Activated T-helper 17 cell treated with anti-CD3 and anti-CD28 coated beads, Interleukin-2, amount 50 U/mL, for 72 hours (primary cell): ENCODE results near the gene CHN2. TPM values are rescaled to one million over a fixed set of nuclear protein-coding genes. Genes with fewer than 3 reads are reported as not detected.
"Not testable (repeated sequence)": the region's sequence is repeated elsewhere in the genome, so short reads cannot be mapped to it uniquely, and the experiment has no call there.

ENCODE experiments used
- ATAC-seq: fragments of 150-1000 bp; cut with Tn5 transposase; replicated peaks from 2 replicates; pipeline ENCODE4 v1.10.0; 2021; ENCODE audit warnings: mild to moderate bottlenecking, moderate library complexity
- H3K27ac Mint-ChIP-seq: one replicate; pipeline ENCODE4 v1.8.0; 2022; ENCODE audit warnings: mixed read lengths
- H3K27me3 Mint-ChIP-seq: one replicate; pipeline ENCODE4 v1.8.0; 2022; ENCODE audit warnings: mixed read lengths
- H3K36me3 Mint-ChIP-seq: one replicate; pipeline ENCODE4 v1.8.0; 2022; ENCODE audit warnings: low read depth, mild to moderate bottlenecking, mixed read lengths
- H3K4me1 Mint-ChIP-seq: one replicate; pipeline ENCODE4 v1.8.0; 2022; ENCODE audit warnings: mixed read lengths
- H3K4me3 Mint-ChIP-seq: one replicate; pipeline ENCODE4 v1.8.0; 2022; ENCODE audit warnings: mild to moderate bottlenecking, mixed read lengths
- H3K9me3 Mint-ChIP-seq: one replicate; pipeline ENCODE4 v1.8.0; 2022; ENCODE audit warnings: mixed read lengths
- total RNA-seq, 2 donors: library from RNA; stranded (reverse); gene quantifications; one replicate each; pipeline ENCODE4 v1.2.3, GENCODE V29; 2022

The CHN2 gene
- total RNA-seq, 2 donors from 2014 or later: 0.85 TPM; not detected in 1

GRCh38 chr7:29518616-29519015 is 324.0 kb downstream of the CHN2 start:
- Mint-ChIP-seq H3K4me3 (no peak overlapping the region), H3K36me3 (no peaks in the 10 kb centered on the region), H3K9me3 (no peaks in the 10 kb centered on the region), H3K27ac (no peak overlapping the region), H3K27me3 (no peaks in the 10 kb centered on the region), H3K4me1 (no peaks in the 10 kb centered on the region)
- ATAC-seq: no peak

GRCh38 chr7:29523728-29524127 is 329.2 kb downstream of the CHN2 start:
- ATAC-seq: no peak
- H3K36me3 Mint-ChIP-seq: no peaks in the 10 kb centered on the region
- no peak overlapping the region for H3K4me3 Mint-ChIP-seq
- no peak overlapping the region for H3K27ac Mint-ChIP-seq
- H3K4me1 Mint-ChIP-seq: no peaks in the 10 kb centered on the region
- H3K9me3 Mint-ChIP-seq: no peaks in the 10 kb centered on the region
- H3K27me3 Mint-ChIP-seq: peaks cover 3% of the 10 kb centered on the region

- Mint-ChIP-seq H3K9me3 (peaks cover 7% of the 10 kb centered on the region), H3K4me1 (no peaks in the 10 kb centered on the region), H3K27ac (no peak overlapping the region), H3K36me3 (no peaks in the 10 kb centered on the region), H3K27me3 (peaks cover 3% of the 10 kb centered on the region), H3K4me3 (no peak overlapping the region)
- no peak for ATAC-seq
Observed at GRCh38 chr7:29527505-29528108, 333.0 kb downstream of the CHN2 start.

- H3K27ac Mint-ChIP-seq, H3K4me1 Mint-ChIP-seq, H3K27me3 Mint-ChIP-seq, ATAC-seq, H3K4me3 Mint-ChIP-seq, H3K36me3 Mint-ChIP-seq, H3K9me3 Mint-ChIP-seq: not testable (repeated sequence)
Observed at GRCh38 chr7:29528526-29528925, 334.0 kb downstream of the CHN2 start.

Other genes with a start within 250 kb of the CHN2 start
- gene TRIL, start 236.4 kb upstream of the CHN2 start, total RNA-seq: not detected
- under 1 TPM in 1 of 2 donors, not detected in 1; 0.63 TPM for gene CPVL, start 48.2 kb upstream of the CHN2 start, total RNA-seq